ENCODE data around the gene GRM8.

The GRM8 gene

GRCh38 chr7:126803060-126803665, 449.6 kb downstream of the GRM8 start:
- ATAC-seq, result peak; percentile 100
- TF ChIP-seq RARB (CRISPR knock-in tag; IDR thresholded peaks at IDR 0.05) (no peak), ZNF70 (CRISPR knock-in tag; IDR thresholded peaks at IDR 0.05) (no peak)

DNA sequence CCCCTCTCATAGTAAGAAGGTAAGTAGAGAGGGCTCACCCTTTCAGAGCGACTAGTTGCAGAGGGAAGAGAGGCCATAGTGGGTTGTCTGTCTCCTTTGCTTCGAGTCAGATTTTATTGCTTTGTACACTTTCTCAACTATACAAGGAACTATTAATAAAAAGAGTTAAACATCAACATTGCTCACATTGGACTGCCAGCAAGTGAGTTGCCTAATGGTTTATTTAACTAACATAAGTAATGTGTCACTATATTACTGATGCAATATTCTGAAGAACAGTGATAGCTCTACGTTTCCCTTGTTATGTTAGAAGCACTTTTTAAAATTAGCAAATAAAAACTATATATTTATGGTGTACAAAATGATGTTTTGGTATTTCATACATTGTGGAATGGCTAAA, 451.0 kb downstream of the GRM8 start:
- TF ChIP-seq ZC3H10 (CRISPR knock-in tag; IDR thresholded peaks at IDR 0.05) (no peak), PPARA (CRISPR knock-in tag; IDR thresholded peaks at IDR 0.05; ENCODE audit: borderline replicate concordance) (no peak)
- ATAC-seq, result no peak

DNA sequence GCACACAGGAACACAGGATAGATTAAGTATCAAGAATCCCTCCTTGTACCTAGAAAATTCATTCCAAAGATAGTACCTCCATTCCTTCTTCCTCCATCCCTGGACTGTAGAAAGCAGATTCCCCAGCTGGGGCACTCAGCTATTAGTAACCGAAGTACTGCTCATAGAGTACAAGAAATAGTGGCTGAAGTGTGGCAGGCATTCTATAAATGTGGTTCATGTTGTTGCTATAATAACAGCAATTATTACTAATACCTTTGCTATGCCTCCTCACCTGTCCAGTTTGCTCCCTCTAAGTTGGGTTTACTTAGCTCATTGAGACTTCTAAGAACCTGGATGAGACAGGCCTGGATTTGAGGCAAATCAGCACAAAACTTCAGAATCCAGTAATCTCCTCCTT, 453.2 kb downstream of the GRM8 start:
- TF ChIP-seq CSDC2 (CRISPR knock-in tag; IDR thresholded peaks at IDR 0.05) (no peak), SNAI2 (CRISPR knock-in tag; IDR thresholded peaks at IDR 0.05) (no peak), ZNF70 (CRISPR knock-in tag; IDR thresholded peaks at IDR 0.05) (no peak), OSR1 (CRISPR knock-in tag; IDR thresholded peaks at IDR 0.05) (no peak), ZFP30 (CRISPR knock-in tag; IDR thresholded peaks at IDR 0.05) (no peak), TCF4 (CRISPR knock-in tag; IDR thresholded peaks at IDR 0.05; ENCODE audit: borderline replicate concordance) (no peak), ARNTL (CRISPR knock-in tag; IDR thresholded peaks at IDR 0.05; ENCODE audit: borderline replicate concordance, low read depth) (no peak), PPARA (CRISPR knock-in tag; IDR thresholded peaks at IDR 0.05; ENCODE audit: borderline replicate concordance) (no peak), CREB5 (CRISPR knock-in tag; IDR thresholded peaks at IDR 0.05; ENCODE audit: low read depth) (no peak), ESRRG (CRISPR knock-in tag; IDR thresholded peaks at IDR 0.05) (no peak), ISL1 (CRISPR knock-in tag; IDR thresholded peaks at IDR 0.05) (no peak), ZNF8 (CRISPR knock-in tag; IDR thresholded peaks at IDR 0.05) (no peak), ZNF565 (CRISPR knock-in tag; conservative IDR thresholded peaks at IDR 0.05; ENCODE audit: low read depth) (no peak), BACH2 (CRISPR knock-in tag; IDR thresholded peaks at IDR 0.05; ENCODE audit: borderline replicate concordance) (no peak), POU6F1 (CRISPR knock-in tag; IDR thresholded peaks at IDR 0.05; ENCODE audit: borderline replicate concordance, low read depth) (no peak), GLIS3 (CRISPR knock-in tag; IDR thresholded peaks at IDR 0.05) (no peak), PATZ1 (CRISPR knock-in tag; IDR thresholded peaks at IDR 0.05; ENCODE audit: borderline replicate concordance) (no peak), ZC3H10 (CRISPR knock-in tag; IDR thresholded peaks at IDR 0.05) (no peak)
- TF ChIP-seq, protein P1, sequence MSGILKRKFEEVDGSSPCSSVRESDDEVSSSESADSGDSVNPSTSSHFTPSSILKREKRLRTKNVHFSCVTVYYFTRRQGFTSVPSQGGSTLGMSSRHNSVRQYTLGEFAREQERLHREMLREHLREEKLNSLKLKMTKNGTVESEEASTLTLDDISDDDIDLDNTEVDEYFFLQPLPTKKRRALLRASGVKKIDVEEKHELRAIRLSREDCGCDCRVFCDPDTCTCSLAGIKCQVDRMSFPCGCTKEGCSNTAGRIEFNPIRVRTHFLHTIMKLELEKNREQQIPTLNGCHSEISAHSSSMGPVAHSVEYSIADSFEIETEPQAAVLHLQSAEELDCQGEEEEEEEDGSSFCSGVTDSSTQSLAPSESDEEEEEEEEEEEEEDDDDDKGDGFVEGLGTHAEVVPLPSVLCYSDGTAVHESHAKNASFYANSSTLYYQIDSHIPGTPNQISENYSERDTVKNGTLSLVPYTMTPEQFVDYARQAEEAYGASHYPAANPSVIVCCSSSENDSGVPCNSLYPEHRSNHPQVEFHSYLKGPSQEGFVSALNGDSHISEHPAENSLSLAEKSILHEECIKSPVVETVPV (CRISPR knock-in tag; IDR thresholded peaks at IDR 0.05), result no peak
- ATAC-seq, result no peak

DNA sequence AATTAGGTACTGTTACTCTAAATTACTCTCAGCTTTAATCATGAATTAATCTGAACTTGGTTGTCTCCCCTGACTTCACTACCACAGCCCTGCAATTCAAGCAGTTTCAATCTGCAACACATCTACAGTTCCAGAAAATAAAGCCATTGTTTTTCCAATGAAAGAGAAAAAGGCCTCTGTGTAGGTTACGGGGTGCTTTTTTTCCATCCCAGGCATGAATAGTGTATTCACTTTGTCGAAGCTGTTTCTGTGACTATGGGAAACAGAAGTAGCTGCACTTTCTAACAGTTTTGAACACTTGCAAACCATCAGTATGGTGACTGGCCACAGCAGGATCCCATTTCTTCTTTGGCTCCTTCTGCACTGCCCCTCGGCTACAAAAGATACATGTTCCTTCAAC, 460.2 kb downstream of the GRM8 start:
- ATAC-seq, result no peak
- TF ChIP-seq PPARA (CRISPR knock-in tag; IDR thresholded peaks at IDR 0.05; ENCODE audit: borderline replicate concordance), result no peak
- TF ChIP-seq ZNF8 (CRISPR knock-in tag; IDR thresholded peaks at IDR 0.05), result no peak
- no peak for TF ChIP-seq OSR1 (CRISPR knock-in tag; IDR thresholded peaks at IDR 0.05)
- TF ChIP-seq SNAI2 (CRISPR knock-in tag; IDR thresholded peaks at IDR 0.05), result no peak
- TF ChIP-seq ZC3H10 (CRISPR knock-in tag; IDR thresholded peaks at IDR 0.05), result no peak
- no peak for TF ChIP-seq ZFP3 (CRISPR knock-in tag; IDR thresholded peaks at IDR 0.05)
- TF ChIP-seq CSDC2 (CRISPR knock-in tag; IDR thresholded peaks at IDR 0.05), result no peak
- TF ChIP-seq CREB5 (CRISPR knock-in tag; IDR thresholded peaks at IDR 0.05; ENCODE audit: low read depth), result no peak
- TF ChIP-seq ZFP30 (CRISPR knock-in tag; IDR thresholded peaks at IDR 0.05), result no peak
- TF ChIP-seq RARB (CRISPR knock-in tag; IDR thresholded peaks at IDR 0.05), result no peak
- TF ChIP-seq ARNTL (CRISPR knock-in tag; IDR thresholded peaks at IDR 0.05; ENCODE audit: borderline replicate concordance, low read depth), result no peak
- TF ChIP-seq, protein P2, sequence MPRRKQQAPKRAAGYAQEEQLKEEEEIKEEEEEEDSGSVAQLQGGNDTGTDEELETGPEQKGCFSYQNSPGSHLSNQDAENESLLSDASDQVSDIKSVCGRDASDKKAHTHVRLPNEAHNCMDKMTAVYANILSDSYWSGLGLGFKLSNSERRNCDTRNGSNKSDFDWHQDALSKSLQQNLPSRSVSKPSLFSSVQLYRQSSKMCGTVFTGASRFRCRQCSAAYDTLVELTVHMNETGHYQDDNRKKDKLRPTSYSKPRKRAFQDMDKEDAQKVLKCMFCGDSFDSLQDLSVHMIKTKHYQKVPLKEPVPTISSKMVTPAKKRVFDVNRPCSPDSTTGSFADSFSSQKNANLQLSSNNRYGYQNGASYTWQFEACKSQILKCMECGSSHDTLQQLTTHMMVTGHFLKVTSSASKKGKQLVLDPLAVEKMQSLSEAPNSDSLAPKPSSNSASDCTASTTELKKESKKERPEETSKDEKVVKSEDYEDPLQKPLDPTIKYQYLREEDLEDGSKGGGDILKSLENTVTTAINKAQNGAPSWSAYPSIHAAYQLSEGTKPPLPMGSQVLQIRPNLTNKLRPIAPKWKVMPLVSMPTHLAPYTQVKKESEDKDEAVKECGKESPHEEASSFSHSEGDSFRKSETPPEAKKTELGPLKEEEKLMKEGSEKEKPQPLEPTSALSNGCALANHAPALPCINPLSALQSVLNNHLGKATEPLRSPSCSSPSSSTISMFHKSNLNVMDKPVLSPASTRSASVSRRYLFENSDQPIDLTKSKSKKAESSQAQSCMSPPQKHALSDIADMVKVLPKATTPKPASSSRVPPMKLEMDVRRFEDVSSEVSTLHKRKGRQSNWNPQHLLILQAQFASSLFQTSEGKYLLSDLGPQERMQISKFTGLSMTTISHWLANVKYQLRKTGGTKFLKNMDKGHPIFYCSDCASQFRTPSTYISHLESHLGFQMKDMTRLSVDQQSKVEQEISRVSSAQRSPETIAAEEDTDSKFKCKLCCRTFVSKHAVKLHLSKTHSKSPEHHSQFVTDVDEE (CRISPR knock-in tag; IDR thresholded peaks at IDR 0.05), result no peak
- TF ChIP-seq GLIS3 (CRISPR knock-in tag; IDR thresholded peaks at IDR 0.05), result no peak
- TF ChIP-seq, protein P1 (CRISPR knock-in tag; IDR thresholded peaks at IDR 0.05), result no peak
- TF ChIP-seq ISL1 (CRISPR knock-in tag; IDR thresholded peaks at IDR 0.05), result no peak
